Stimulated activated CD8-positive, alpha-beta memory T cell treated with anti-CD3 and anti-CD28 coated beads, Interleukin-7, amount 100 ng/mL, for 24 hours (primary cell): ENCODE results near the gene PTPRE.

Source experiments
- DNase-seq: peaks from one replicate; pipeline ENCODE4 v3.0.0-alpha.2; 2020; ENCODE audit warnings: low read depth

PTPRE gene

GRCh38 chr10:128026615-128027300 is 119.9 kb downstream of the PTPRE start:
- no peak for DNase-seq

- no peak for DNase-seq
Observed at GRCh38 chr10:128027306-128027705, 120.4 kb downstream of the PTPRE start.

GRCh38 chr10:128027822-128028507 is 121.1 kb downstream of the PTPRE start:
- DNase-seq = no peak

- DNase-seq = no peak
Observed at GRCh38 chr10:128028508-128029289, 121.8 kb downstream of the PTPRE start.

GRCh38 chr10:128029290-128029651 is 122.4 kb downstream of the PTPRE start:
- no peak for DNase-seq

GRCh38 chr10:128029731-128030369 is 122.9 kb downstream of the PTPRE start:
- DNase-seq = no peak

GRCh38 chr10:128030498-128031072 is 123.7 kb downstream of the PTPRE start:
- no peak for DNase-seq

GRCh38 chr10:128031216-128031615 is 124.3 kb downstream of the PTPRE start:
- no peak for DNase-seq

- DNase-seq = no peak
Observed at GRCh38 chr10:128032466-128032865, 125.6 kb downstream of the PTPRE start.

- DNase-seq = peak; percentile 56
Observed at GRCh38 chr10:128035557-128035973, 128.7 kb downstream of the PTPRE start.

GRCh38 chr10:128036011-128036615 is 129.2 kb downstream of the PTPRE start:
- DNase-seq = no peak

GRCh38 chr10:128036746-128037543 is 130.0 kb downstream of the PTPRE start:
- no peak for DNase-seq

GRCh38 chr10:128040096-128040495 is 133.2 kb downstream of the PTPRE start:
- DNase-seq = no peak

GRCh38 chr10:128040681-128041080 is 133.8 kb downstream of the PTPRE start:
- DNase-seq = no peak

GRCh38 chr10:128042131-128042610 is 135.3 kb downstream of the PTPRE start:
- DNase-seq = no peak

GRCh38 chr10:128043259-128044045 is 136.5 kb downstream of the PTPRE start:
- DNase-seq = no peak

- DNase-seq = no peak
Observed at GRCh38 chr10:128044186-128044585, 137.3 kb downstream of the PTPRE start.

- no peak for DNase-seq
Observed at GRCh38 chr10:128044961-128045832, 138.3 kb downstream of the PTPRE start.

GRCh38 chr10:128045833-128046120 is 138.9 kb downstream of the PTPRE start:
- DNase-seq = no peak
